ENCODE results near the gene CEBPZ.
"Not testable (repeated sequence)": the region's sequence is repeated elsewhere in the genome, so short reads cannot be mapped to it uniquely, and the experiment has no call there.

CEBPZ gene

GRCh38 chr2:37215250-37215649, 16.1 kb downstream of the CEBPZ start:
- Histone ChIP-seq H3K9ac (ENCODE audit: low read depth, low read length) (no peak overlapping the region), H3K4me1 (ENCODE audit: control insufficient read depth, insufficient read depth, low read length) (no peaks in the 10 kb centered on the region), H3K27ac (ENCODE audit: low read depth, low read length) (peak overlapping the region; percentile 60), H3K9me3 (ENCODE audit: control insufficient read depth, insufficient read depth, low read length) (peaks cover 8% of the 10 kb centered on the region; the same call in 1 of the 2 replicates), H3K36me3 (ENCODE audit: control insufficient read depth, insufficient read depth, low read length) (peaks cover 96% of the 10 kb centered on the region), H3K4me3 (ENCODE audit: low read depth, low read length) (no peak overlapping the region), H3K27me3 (ENCODE audit: control insufficient read depth, insufficient read depth, low read length) (no peaks in the 10 kb centered on the region)

- Histone ChIP-seq H3K9ac (ENCODE audit: low read depth, low read length) (no peak overlapping the region), H3K4me3 (ENCODE audit: low read depth, low read length) (no peak overlapping the region), H3K36me3 (ENCODE audit: control insufficient read depth, insufficient read depth, low read length) (peaks cover 100% of the 10 kb centered on the region), H3K4me1 (ENCODE audit: control insufficient read depth, insufficient read depth, low read length) (peaks cover 1% of the 10 kb centered on the region), H3K27ac (ENCODE audit: low read depth, low read length) (no peak overlapping the region), H3K27me3 (ENCODE audit: control insufficient read depth, insufficient read depth, low read length) (no peaks in the 10 kb centered on the region), H3K9me3 (ENCODE audit: control insufficient read depth, insufficient read depth, low read length) (peaks cover 39% of the 10 kb centered on the region)
Measured at GRCh38 chr2:37211939-37212338, 19.5 kb downstream of the CEBPZ start.

GRCh38 chr2:37211212-37211611, 20.2 kb downstream of the CEBPZ start:
- Histone ChIP-seq H3K4me1 (ENCODE audit: control insufficient read depth, insufficient read depth, low read length) (peaks cover 8% of the 10 kb centered on the region), H3K27me3 (ENCODE audit: control insufficient read depth, insufficient read depth, low read length) (no peaks in the 10 kb centered on the region), H3K9ac (ENCODE audit: low read depth, low read length) (no peak overlapping the region), H3K36me3 (ENCODE audit: control insufficient read depth, insufficient read depth, low read length) (peaks cover 100% of the 10 kb centered on the region), H3K4me3 (ENCODE audit: low read depth, low read length) (no peak overlapping the region), H3K9me3 (ENCODE audit: control insufficient read depth, insufficient read depth, low read length) (peaks cover 47% of the 10 kb centered on the region), H3K27ac (ENCODE audit: low read depth, low read length) (no peak overlapping the region)

GRCh38 chr2:37206760-37207159, 24.6 kb downstream of the CEBPZ start:
- H3K27me3 ChIP-seq (ENCODE audit: control insufficient read depth, insufficient read depth, low read length); H3K9ac ChIP-seq (ENCODE audit: low read depth, low read length); H3K4me3 ChIP-seq (ENCODE audit: low read depth, low read length): not testable (repeated sequence)
- Histone ChIP-seq H3K27ac (ENCODE audit: low read depth, low read length) (peak overlapping the region; percentile 96), H3K9me3 (ENCODE audit: control insufficient read depth, insufficient read depth, low read length) (peaks cover 59% of the 10 kb centered on the region), H3K4me1 (ENCODE audit: control insufficient read depth, insufficient read depth, low read length) (peaks cover 27% of the 10 kb centered on the region), H3K36me3 (ENCODE audit: control insufficient read depth, insufficient read depth, low read length) (peaks cover 91% of the 10 kb centered on the region)

GRCh38 chr2:37205689-37206341, 25.6 kb downstream of the CEBPZ start:
- H3K4me1 ChIP-seq (ENCODE audit: control insufficient read depth, insufficient read depth, low read length) = peaks cover 35% of the 10 kb centered on the region
- peak overlapping the region; percentile 96 for H3K27ac ChIP-seq (ENCODE audit: low read depth, low read length)
- peak overlapping the region; percentile 25; the same call in 1 of the 2 replicates for H3K4me3 ChIP-seq (ENCODE audit: low read depth, low read length)
- peak overlapping the region; percentile 49 for H3K9ac ChIP-seq (ENCODE audit: low read depth, low read length)
- H3K27me3 ChIP-seq (ENCODE audit: control insufficient read depth, insufficient read depth, low read length) = no peaks in the 10 kb centered on the region
- H3K36me3 ChIP-seq (ENCODE audit: control insufficient read depth, insufficient read depth, low read length) = peaks cover 91% of the 10 kb centered on the region
- peaks cover 54% of the 10 kb centered on the region for H3K9me3 ChIP-seq (ENCODE audit: control insufficient read depth, insufficient read depth, low read length)

- Histone ChIP-seq H3K9me3 (ENCODE audit: control insufficient read depth, insufficient read depth, low read length) (peaks cover 51% of the 10 kb centered on the region), H3K4me3 (ENCODE audit: low read depth, low read length) (peak overlapping the region; percentile 25; the same call in 1 of the 2 replicates), H3K36me3 (ENCODE audit: control insufficient read depth, insufficient read depth, low read length) (peaks cover 91% of the 10 kb centered on the region), H3K9ac (ENCODE audit: low read depth, low read length) (peak overlapping the region; percentile 57), H3K4me1 (ENCODE audit: control insufficient read depth, insufficient read depth, low read length) (peaks cover 41% of the 10 kb centered on the region), H3K27ac (ENCODE audit: low read depth, low read length) (peak overlapping the region; percentile 96)
- H3K27me3 ChIP-seq (ENCODE audit: control insufficient read depth, insufficient read depth, low read length) = not testable (repeated sequence)
Measured at GRCh38 chr2:37205071-37205661, 26.2 kb downstream of the CEBPZ start.

- Histone ChIP-seq H3K4me3 (ENCODE audit: low read depth, low read length) (no peak overlapping the region), H3K4me1 (ENCODE audit: control insufficient read depth, insufficient read depth, low read length) (peaks cover 56% of the 10 kb centered on the region), H3K36me3 (ENCODE audit: control insufficient read depth, insufficient read depth, low read length) (peaks cover 88% of the 10 kb centered on the region), H3K9ac (ENCODE audit: low read depth, low read length) (no peak overlapping the region), H3K27me3 (ENCODE audit: control insufficient read depth, insufficient read depth, low read length) (no peaks in the 10 kb centered on the region), H3K9me3 (ENCODE audit: control insufficient read depth, insufficient read depth, low read length) (peaks cover 36% of the 10 kb centered on the region), H3K27ac (ENCODE audit: low read depth, low read length) (no peak overlapping the region)
Measured at GRCh38 chr2:37203708-37204107, 27.7 kb downstream of the CEBPZ start.

- no peaks in the 10 kb centered on the region for H3K27me3 ChIP-seq (ENCODE audit: control insufficient read depth, insufficient read depth, low read length)
- H3K36me3 ChIP-seq (ENCODE audit: control insufficient read depth, insufficient read depth, low read length) = peaks cover 69% of the 10 kb centered on the region
- peaks cover 60% of the 10 kb centered on the region for H3K4me1 ChIP-seq (ENCODE audit: control insufficient read depth, insufficient read depth, low read length)
Measured at GRCh38 chr2:37201766-37202165, 29.6 kb downstream of the CEBPZ start.

GRCh38 chr2:37201208-37201607, 30.2 kb downstream of the CEBPZ start:
- no peak overlapping the region for H3K4me3 ChIP-seq (ENCODE audit: low read depth, low read length)
- no peaks in the 10 kb centered on the region for H3K27me3 ChIP-seq (ENCODE audit: control insufficient read depth, insufficient read depth, low read length)
- peaks cover 63% of the 10 kb centered on the region for H3K36me3 ChIP-seq (ENCODE audit: control insufficient read depth, insufficient read depth, low read length)
- peaks cover 13% of the 10 kb centered on the region for H3K9me3 ChIP-seq (ENCODE audit: control insufficient read depth, insufficient read depth, low read length)
- peaks cover 55% of the 10 kb centered on the region for H3K4me1 ChIP-seq (ENCODE audit: control insufficient read depth, insufficient read depth, low read length)
- H3K9ac ChIP-seq (ENCODE audit: low read depth, low read length) = no peak overlapping the region
- H3K27ac ChIP-seq (ENCODE audit: low read depth, low read length) = peak overlapping the region; percentile 31

More at GRCh38 chr2:37201766-37202165, 29.6 kb downstream of the CEBPZ start:
- Histone ChIP-seq H3K9ac (ENCODE audit: low read depth, low read length) (no peak overlapping the region), H3K9me3 (ENCODE audit: control insufficient read depth, insufficient read depth, low read length) (peaks cover 18% of the 10 kb centered on the region), H3K27ac (ENCODE audit: low read depth, low read length) (peak overlapping the region; percentile 25), H3K4me3 (ENCODE audit: low read depth, low read length) (no peak overlapping the region)

- Histone ChIP-seq H3K9ac (ENCODE audit: low read depth, low read length) (peak overlapping the region; percentile 42; the same call in 1 of the 2 replicates), H3K36me3 (ENCODE audit: control insufficient read depth, insufficient read depth, low read length) (peaks cover 47% of the 10 kb centered on the region), H3K27ac (ENCODE audit: low read depth, low read length) (peak overlapping the region; percentile 89), H3K9me3 (ENCODE audit: control insufficient read depth, insufficient read depth, low read length) (peaks cover 8% of the 10 kb centered on the region), H3K4me1 (ENCODE audit: control insufficient read depth, insufficient read depth, low read length) (peaks cover 39% of the 10 kb centered on the region), H3K27me3 (ENCODE audit: control insufficient read depth, insufficient read depth, low read length) (no peaks in the 10 kb centered on the region), H3K4me3 (ENCODE audit: low read depth, low read length) (peak overlapping the region; percentile 87)
Measured at GRCh38 chr2:37198681-37199065, 32.7 kb downstream of the CEBPZ start.
